Thyroid gland (tissue), 4 donors: ENCODE data around the gene SLCO2A1. TPM values are rescaled to one million over a fixed set of nuclear protein-coding genes. Genes with fewer than 3 reads are reported as not detected.
A peak's percentile ranks its signal among the peaks of the same experiment; 100 is the strongest.

Source experiments
- DNase-seq, 2 donors: peaks; one replicate each; pipeline ENCODE4 v3.0.0-alpha.2; 2019
- H3K27ac ChIP-seq, 3 donors: fragments of 200-600 bp; sonication (generic); 1 replicate in 2 of 3; 2 replicates in 1 of 3; pipeline ENCODE4 v1.5.1; 2016 to 2019; ENCODE audit warnings: mild to moderate bottlenecking in 1 of 3, moderate library complexity in 1 of 3
- H3K27me3 ChIP-seq: fragments of 200-600 bp; sonication (generic); one replicate; pipeline ENCODE4 v1.5.1; 2019
- H3K36me3 ChIP-seq, 2 donors: fragments of 200-600 bp; sonication (generic); one replicate each; pipeline ENCODE4 v1.5.1; 2016 to 2019
- H3K4me1 ChIP-seq, 2 donors: fragments of 200-600 bp; sonication (generic); one replicate each; pipeline ENCODE4 v1.5.1; 2017 to 2019
- H3K4me3 ChIP-seq, 3 donors: fragments of 200-600 bp; sonication (generic); replicated peaks in 1 of 3; 1 replicate in 2 of 3; 2 replicates in 1 of 3; pipeline ENCODE4 v1.5.1; 2016; ENCODE audit warnings: mild to moderate bottlenecking in 1 of 3
- H3K9me3 ChIP-seq: fragments of 200-600 bp; sonication (generic); one replicate; pipeline ENCODE4 v1.5.1; 2017
- CTCF ChIP-seq, 6 experiments: fragments of 200-600 bp in 3 of 6; fragments of 450-650 bp in 3 of 6; sonication (generic) in 3 of 6; IDR thresholded peaks; one replicate each; pipeline ENCODE4 v1.5.1; 2016 to 2019; ENCODE audit warnings: antibody characterized with exemption in 6 of 6, mild to moderate bottlenecking in 2 of 6, inconsistent platforms in 1 of 6, moderate library complexity in 1 of 6
- POLR2A ChIP-seq, 2 donors: fragments of 450-650 bp; IDR thresholded peaks; one replicate each; pipeline ENCODE4 v1.6.1; 2017; ENCODE audit warnings: antibody characterized with exemption in 2 of 2, mild to moderate bottlenecking in 2 of 2, moderate library complexity in 1 of 2
- WGBS, 2 donors: methylation state at CpG; one replicate each; pipeline ENCODE4 v1.1.5; 2017; 5-methylcytosine and 5-hydroxymethylcytosine counted together
- intact Hi-C: fragments of 100-400 bp; cut with DNase I; formaldehyde crosslinking; loops from one replicate; pipeline ENCODE4 v1.15.1; 2023
- total RNA-seq, 4 donors: library from RNA; depleted of rRNA; stranded (reverse); fragments of >200 nt; gene quantifications; one replicate each; pipeline ENCODE4 v1.2.3, GENCODE V29; 2016

SLCO2A1 gene
- total RNA-seq, 4 donors from 2014 or later, result 26.0 to 76.6 (median 41.0) TPM

- no peaks in the 10 kb centered on the region for H3K9me3 ChIP-seq
- no peaks in the 10 kb centered on the region for H3K27me3 ChIP-seq
- H3K36me3 ChIP-seq, result no peaks in the 10 kb centered on the region
- TF ChIP-seq POLR2A (IDR thresholded peaks at IDR 0.05) (no peak), CTCF (IDR thresholded peaks at IDR 0.05) (no peak)
- H3K27ac ChIP-seq, result peak overlapping the region in 1 of 3 donors; percentile 15
- peaks cover 14 to 18% of the 10 kb centered on the region in 2 donors for H3K4me1 ChIP-seq
- peak; percentile 33 to 37 for DNase-seq
- intact Hi-C loops, result no loop called here
- 20 to 31% methylated on average over 28 to 31 of the region's 37 CpGs for WGBS, 2 donors
- peak overlapping the region; percentile 24 to 81 (median 75) for H3K4me3 ChIP-seq
These were observed 133.5 kb downstream of the SLCO2A1 start for GRCh38 chr3:133896002-133896761.

- H3K4me1 ChIP-seq, result peaks cover 14 to 18% of the 10 kb centered on the region in 2 donors
- peak; percentile 47 to 49 for DNase-seq
- H3K27me3 ChIP-seq, result no peaks in the 10 kb centered on the region
- no peaks in the 10 kb centered on the region for H3K36me3 ChIP-seq
- whole genome bisulfite sequencing, 2 donors, result 1% methylated on average over 39 to 41 of the region's 80 CpGs
- intact Hi-C loops, result no loop called here
- H3K27ac ChIP-seq, result peak within 1 kb of the TSS in 1 of 3 donors; percentile 15
- H3K4me3 ChIP-seq, result peak within 1 kb of the TSS; percentile 24 to 81 (median 75)
- H3K9me3 ChIP-seq, result no peaks in the 10 kb centered on the region
- TF ChIP-seq POLR2A (IDR thresholded peaks at IDR 0.05) (peak in 1 of 2 donors; percentile 57), CTCF (IDR thresholded peaks at IDR 0.05) (no peak)
These were observed 134.3 kb downstream of the SLCO2A1 start, which contains the start of gene RAB6B for GRCh38 chr3:133895208-133896001. RAB6B (minus strand) TSS chr3:133895882; CDS start chr3:133895466, 416 bp downstream.

GRCh38 chr3:133894353-133895207 is 135.1 kb downstream of the SLCO2A1 start:
- Histone ChIP-seq H3K27me3 (no peaks in the 10 kb centered on the region), H3K36me3 (no peaks in the 10 kb centered on the region), H3K4me3 (peak overlapping the region in 2 of 3 donors; percentile 75 to 81), H3K9me3 (no peaks in the 10 kb centered on the region), H3K27ac (peak overlapping the region in 1 of 3 donors; percentile 7), H3K4me1 (peaks cover 10 to 14% of the 10 kb centered on the region in 2 donors)
- DNase-seq, result peak; percentile 10 to 20
- WGBS, 2 donors, result 26 to 50% methylated on average over 2 to 15 of the region's 52 CpGs
- TF ChIP-seq CTCF (IDR thresholded peaks at IDR 0.05) (no peak), POLR2A (IDR thresholded peaks at IDR 0.05) (no peak)
- intact Hi-C loops, result no loop called here

GRCh38 chr3:133893683-133894352 is 135.9 kb downstream of the SLCO2A1 start:
- no peaks in the 10 kb centered on the region for H3K27me3 ChIP-seq
- no peak for TF ChIP-seq CTCF (IDR thresholded peaks at IDR 0.05)
- TF ChIP-seq POLR2A (IDR thresholded peaks at IDR 0.05), result no peak
- H3K4me3 ChIP-seq, result peak overlapping the region in 1 of 3 donors; percentile 75
- H3K27ac ChIP-seq, result no peak overlapping the region
- intact Hi-C loops, result no loop called here
- DNase-seq, result no peak
- WGBS, 2 donors, result 95 to 99% methylated on average over 6 of the region's 6 CpGs
- H3K9me3 ChIP-seq, result no peaks in the 10 kb centered on the region
- H3K4me1 ChIP-seq, result peaks cover 6 to 11% of the 10 kb centered on the region in 2 donors
- H3K36me3 ChIP-seq, result no peaks in the 10 kb centered on the region
